ENCODE data around the gene PCDHGB3.
"Not testable (repeated sequence)": the region's sequence is repeated elsewhere in the genome, so short reads cannot be mapped to it uniquely, and the experiment has no call there.

The PCDHGB3 gene

DNA sequence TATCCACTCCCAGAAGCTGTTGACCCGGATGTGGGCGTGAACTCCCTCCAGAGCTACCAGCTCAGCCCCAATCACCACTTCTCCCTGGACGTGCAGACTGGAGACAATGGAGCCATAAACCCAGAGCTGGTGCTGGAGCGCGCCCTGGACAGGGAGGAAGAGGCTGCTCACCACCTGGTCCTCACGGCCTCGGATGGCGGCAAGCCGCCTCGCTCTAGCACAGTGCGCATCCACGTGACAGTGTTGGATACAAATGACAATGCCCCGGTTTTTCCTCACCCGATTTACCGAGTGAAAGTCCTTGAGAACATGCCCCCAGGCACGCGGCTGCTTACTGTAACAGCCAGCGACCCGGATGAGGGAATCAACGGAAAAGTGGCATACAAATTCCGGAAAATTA lies 23.2 kb downstream of the PCDHGB3 start:
- DNase-seq, result no peak

DNA sequence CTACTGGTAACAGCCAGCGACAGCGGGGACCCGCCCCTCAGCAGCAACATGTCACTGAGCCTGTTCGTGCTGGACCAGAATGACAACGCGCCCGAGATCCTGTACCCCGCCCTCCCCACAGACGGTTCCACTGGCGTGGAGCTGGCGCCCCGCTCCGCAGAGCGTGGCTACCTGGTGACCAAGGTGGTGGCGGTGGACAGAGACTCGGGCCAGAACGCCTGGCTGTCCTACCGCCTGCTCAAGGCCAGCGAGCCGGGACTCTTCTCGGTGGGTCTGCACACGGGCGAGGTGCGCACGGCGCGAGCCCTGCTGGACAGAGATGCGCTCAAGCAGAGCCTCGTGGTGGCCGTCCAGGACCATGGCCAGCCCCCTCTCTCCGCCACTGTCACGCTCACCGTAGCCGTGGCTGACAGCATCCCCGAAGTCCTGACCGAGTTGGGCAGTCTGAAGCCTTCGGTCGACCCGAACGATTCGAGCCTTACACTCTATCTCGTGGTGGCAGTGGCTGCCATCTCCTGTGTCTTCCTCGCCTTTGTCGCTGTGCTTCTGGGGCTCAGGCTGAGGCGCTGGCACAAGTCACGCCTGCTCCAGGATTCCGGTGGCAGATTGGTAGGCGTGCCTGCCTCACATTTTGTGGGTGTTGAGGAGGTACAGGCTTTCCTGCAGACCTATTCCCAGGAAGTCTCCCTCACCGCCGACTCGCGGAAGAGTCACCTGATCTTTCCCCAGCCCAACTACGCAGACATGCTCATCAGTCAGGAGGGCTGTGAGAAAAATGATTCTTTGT lies 24.6 kb downstream of the PCDHGB3 start:
- not testable (repeated sequence) for DNase-seq

DNA sequence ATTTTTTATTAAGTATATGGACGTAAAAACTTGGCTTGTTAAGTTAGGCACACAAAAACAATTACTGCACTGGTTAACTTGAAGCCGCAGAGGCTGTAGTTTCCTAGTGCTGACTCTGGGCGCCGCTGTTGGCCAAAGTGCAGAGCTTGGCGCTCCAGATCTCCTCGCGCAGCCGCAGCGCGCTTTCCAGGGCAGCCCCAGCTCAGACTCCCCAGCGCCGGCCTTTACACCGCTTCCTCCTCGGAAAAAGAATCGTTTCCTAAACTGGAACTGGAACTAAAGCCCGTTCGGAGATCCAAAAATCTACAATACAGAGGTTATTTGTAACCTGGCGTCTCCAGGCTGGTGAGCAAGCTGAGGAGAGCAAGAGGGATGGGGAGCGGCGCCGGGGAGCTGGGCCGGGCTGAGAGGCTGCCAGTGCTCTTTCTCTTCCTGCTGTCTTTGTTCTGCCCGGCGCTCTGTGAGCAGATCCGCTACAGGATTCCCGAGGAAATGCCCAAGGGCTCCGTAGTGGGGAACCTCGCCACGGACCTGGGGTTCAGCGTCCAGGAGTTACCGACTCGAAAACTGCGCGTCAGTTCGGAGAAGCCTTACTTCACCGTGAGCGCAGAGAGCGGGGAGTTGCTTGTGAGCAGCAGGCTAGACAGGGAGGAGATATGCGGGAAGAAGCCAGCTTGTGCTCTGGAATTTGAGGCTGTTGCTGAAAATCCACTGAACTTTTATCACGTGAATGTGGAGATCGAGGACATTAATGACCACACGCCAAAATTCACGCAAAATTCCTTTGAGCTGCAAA lies 27.9 kb downstream of the PCDHGB3 start, which contains the start of gene PCDHGB5:
TSS of gene PCDHGB5 (plus strand) at position 192 of the 796 bp plus-strand sequence. CDS start at position 373, 181 bp downstream.
- not testable (repeated sequence) for DNase-seq

DNA sequence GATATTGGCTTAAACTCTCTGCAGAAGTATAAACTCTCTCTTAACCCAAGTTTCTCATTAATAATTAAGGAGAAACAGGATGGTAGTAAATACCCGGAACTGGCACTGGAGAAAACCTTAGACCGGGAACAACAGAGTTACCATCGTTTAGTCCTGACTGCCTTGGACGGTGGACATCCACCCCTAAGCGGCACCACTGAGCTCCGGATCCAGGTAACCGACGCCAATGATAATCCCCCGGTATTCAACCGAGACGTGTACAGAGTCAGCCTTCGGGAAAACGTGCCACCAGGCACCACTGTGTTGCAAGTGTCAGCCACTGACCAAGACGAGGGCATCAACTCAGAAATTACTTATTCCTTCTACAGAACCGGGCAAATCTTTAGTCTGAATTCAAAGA lies 28.6 kb downstream of the PCDHGB3 start:
- no peak for DNase-seq

DNA sequence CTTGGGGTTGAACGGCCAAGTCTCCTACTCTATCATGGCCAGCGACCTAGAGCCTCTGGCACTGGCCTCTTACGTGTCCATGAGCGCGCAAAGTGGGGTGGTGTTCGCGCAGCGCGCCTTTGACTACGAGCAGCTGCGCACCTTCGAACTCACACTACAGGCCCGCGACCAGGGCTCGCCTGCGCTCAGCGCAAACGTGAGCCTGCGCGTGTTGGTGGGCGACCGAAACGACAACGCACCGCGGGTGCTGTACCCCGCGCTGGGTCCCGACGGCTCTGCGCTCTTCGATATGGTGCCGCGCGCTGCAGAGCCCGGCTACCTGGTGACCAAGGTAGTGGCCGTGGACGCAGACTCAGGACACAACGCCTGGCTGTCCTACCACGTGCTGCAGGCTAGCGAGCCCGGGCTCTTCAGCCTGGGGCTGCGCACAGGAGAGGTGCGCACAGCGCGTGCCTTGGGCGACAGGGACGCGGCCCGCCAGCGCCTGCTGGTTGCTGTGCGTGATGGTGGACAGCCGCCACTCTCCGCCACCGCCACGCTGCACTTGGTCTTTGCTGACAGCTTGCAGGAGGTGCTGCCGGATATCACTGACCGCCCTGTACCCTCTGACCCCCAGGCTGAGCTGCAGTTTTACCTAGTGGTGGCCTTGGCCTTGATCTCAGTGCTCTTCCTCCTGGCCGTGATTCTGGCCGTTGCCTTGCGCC lies 29.7 kb downstream of the PCDHGB3 start:
- no peak for DNase-seq

DNA sequence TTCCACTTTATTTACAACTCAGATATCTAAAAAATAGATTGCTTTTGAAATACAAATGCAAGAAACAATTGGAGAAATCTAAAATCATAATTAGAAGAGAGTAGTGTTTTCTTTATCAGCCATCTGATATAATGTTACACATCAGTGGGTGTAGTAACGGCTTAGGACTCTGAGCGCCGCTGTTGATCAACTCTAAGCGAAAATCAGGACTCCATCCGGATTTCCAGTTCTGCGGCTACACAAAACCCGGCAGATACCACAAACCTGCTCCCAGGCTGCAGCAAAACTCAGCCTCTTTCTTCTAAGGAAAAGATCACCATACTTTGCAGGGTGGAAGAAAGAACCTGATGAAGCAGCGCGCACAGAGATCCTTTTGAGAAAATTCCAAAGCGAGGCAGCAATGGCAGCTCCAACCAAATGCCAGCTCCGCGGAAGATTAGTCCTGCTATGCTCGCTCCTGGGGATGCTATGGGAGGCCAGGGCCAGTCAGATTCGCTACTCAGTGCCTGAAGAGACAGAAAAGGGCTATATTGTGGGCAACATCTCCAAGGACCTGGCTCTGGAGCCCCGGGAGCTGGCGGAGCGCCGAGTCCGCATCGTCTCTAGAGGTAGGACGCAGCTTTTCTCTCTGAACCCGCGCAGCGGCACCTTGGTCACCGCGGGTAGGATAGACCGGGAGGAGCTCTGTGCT lies 32.7 kb downstream of the PCDHGB3 start, which contains the start of gene PCDHGA9:
TSS of gene PCDHGA9 (plus strand) at position 226 of the 691 bp plus-strand sequence. CDS start at position 401, 175 bp downstream.
- DNase-seq, result no peak

DNA sequence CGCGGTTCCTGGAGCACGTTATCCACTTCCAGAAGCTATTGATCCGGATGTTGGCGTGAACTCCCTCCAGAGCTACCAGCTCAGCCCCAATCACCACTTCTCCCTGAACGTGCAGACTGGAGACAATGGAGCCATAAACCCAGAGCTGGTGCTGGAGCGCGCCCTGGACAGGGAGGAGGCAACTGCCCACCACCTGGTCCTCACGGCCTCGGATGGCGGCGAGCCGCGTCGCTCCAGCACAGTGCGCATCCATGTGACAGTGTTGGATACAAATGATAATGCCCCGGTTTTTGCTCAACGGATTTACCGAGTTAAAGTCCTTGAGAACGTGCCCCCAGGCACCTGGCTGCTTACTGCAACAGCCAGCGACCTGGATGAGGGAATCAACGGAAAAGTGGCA lies 33.3 kb downstream of the PCDHGB3 start:
- no peak for DNase-seq

DNA sequence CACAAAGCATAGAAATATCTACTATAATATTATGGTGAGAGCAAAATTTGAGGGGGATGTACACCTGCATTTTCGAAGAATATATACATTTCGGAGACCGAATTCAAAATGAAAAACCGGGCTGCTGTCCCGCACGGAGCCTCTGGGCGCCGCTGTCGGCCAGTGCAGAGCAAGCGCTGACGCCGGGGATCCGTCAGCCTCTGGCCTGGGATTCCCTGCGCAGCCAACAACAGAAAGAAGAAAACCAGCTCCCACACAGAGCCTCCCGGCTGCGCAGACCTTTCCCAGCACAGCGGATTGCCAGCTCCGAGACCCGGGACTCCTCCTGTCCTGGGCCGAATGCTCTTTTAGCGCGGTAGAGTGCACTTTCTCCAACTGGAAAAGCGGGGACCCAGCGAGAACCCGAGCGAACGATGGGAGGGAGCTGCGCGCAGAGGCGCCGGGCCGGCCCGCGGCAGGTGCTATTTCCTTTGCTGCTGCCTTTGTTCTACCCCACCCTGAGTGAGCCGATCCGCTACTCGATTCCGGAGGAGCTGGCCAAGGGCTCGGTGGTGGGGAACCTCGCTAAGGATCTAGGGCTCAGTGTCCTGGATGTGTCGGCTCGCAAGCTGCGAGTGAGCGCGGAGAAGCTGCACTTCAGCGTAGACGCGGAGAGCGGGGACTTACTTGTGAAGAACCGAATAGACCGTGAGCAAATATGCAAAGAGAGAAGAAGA lies 37.9 kb downstream of the PCDHGB3 start, which contains the start of gene PCDHGB6:
TSS of gene PCDHGB6 (plus strand) at position 232 of the 716 bp plus-strand sequence. CDS start at position 414, 182 bp downstream.
- not testable (repeated sequence) for DNase-seq

DNA sequence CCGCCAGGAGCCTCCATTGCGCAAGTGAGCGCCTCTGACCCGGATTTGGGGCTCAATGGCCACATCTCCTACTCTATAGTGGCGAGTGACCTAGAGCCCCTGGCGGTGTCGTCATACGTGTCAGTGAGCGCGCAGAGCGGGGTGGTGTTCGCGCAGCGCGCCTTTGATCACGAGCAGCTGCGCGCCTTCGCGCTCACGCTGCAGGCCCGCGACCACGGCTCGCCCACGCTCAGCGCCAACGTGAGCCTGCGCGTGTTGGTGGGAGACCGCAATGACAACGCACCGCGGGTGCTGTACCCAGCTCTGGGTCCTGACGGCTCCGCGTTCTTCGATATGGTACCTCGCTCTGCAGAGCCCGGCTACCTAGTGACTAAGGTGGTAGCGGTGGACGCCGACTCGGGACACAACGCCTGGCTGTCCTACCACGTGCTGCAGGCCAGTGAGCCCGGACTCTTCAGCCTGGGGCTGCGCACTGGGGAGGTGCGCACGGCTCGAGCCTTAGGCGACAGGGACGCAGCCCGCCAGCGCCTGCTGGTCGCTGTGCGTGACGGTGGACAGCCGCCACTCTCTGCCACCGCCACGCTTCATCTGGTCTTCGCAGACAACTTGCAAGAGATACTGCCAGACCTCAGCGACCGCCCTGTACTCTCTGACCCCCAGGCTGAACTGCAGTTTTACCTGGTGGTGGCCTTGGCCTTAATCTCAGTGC lies 39.7 kb downstream of the PCDHGB3 start:
- no peak for DNase-seq

DNA sequence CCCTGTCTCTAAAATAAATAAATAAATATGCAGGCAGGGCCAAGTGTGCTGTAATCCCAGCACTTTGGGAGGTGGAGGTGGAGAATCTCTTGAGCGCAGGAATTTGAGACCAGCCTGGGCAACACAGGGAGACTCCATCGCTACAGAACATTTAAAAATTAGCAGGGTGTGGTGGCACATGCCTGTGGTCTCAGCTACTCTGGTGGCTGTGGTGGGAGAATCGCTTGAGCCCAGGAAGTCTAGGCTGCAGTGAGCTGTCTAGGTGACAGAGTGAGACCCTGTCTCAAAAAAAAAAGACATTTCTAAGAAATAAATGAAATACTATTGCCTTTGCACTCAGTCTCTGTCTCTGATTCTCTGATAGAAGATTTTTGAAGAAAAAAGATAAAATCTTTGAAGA lies 41.5 kb downstream of the PCDHGB3 start:
- DNase-seq, result no peak

DNA sequence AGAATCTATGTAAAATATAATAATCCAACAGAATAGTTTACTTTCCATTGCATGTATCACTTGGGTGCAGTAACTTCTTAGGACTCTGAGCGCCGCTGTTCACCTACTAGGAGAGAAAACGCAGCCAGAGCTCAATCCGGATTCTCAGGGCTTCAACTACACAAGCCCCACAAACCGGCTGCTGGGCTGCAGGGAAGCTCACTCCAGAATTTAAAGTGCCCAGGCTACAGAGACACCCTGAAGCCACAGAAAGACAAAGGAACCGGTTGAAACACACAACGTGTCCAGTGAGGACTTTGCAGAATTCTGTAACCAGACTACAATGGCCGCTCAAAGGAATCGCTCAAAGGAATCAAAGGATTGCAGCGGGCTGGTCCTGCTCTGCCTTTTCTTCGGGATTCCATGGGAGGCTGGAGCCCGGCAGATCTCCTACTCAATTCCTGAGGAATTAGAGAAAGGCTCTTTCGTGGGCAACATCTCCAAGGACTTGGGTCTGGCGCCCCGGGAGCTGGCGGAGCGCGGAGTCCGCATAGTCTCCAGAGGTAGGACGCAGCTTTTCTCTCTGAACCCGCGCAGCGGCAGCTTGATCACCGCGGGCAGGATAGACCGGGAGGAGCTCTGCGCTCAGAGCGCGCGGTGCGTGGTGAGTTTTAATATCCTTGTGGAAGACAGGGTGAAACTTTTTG lies 43.0 kb downstream of the PCDHGB3 start, which contains the start of gene PCDHGA10:
TSS of gene PCDHGA10 (plus strand) at position 134 of the 686 bp plus-strand sequence. CDS start at position 323, 189 bp downstream.
- peak; percentile 33 for DNase-seq

DNA sequence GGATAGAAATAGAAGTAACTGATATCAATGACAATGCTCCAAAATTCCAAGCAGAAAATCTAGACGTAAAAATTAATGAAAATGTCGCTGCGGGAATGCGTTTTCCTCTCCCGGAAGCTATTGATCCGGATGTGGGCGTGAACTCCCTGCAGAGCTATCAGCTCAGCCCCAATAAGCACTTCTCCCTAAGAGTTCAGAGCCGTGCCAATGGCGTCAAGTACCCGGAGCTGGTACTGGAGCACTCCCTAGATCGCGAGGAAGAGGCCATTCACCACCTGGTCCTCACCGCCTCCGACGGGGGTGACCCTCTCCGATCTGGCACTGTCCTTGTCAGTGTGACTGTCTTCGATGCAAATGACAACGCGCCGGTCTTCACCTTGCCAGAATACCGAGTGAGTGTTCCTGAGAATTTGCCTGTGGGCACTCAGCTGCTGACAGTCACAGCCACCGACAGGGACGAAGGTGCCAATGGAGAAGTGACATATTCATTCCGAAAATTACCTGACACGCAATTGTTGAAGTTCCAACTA lies 43.6 kb downstream of the PCDHGB3 start:
- DNase-seq, result no peak

DNA sequence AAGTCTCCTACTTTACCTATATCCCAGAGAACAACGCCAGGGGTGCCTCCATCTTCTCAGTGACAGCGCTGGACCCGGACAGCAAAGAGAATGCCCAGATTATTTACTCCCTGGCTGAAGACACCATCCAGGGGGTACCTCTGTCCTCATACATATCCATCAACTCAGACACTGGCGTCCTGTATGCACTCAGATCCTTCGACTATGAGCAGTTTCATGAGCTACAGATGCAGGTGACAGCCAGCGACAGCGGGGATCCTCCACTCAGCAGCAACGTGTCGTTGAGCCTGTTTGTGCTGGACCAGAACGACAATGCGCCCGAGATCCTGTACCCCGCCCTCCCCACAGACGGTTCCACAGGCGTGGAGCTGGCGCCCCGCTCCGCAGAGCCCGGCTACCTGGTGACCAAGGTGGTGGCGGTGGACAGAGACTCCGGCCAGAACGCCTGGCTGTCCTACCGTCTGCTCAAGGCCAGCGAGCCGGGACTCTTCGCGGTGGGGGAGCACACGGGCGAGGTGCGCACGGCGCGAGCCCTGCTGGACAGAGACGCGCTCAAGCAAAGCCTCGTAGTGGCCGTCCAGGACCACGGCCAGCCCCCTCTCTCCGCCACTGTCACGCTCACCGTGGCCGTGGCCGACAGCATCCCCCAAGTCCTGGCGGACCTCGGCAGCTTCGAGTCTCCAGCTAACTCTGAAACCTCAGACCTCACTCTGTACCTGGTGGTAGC lies 44.7 kb downstream of the PCDHGB3 start:
- DNase-seq, result not testable (repeated sequence)

DNA sequence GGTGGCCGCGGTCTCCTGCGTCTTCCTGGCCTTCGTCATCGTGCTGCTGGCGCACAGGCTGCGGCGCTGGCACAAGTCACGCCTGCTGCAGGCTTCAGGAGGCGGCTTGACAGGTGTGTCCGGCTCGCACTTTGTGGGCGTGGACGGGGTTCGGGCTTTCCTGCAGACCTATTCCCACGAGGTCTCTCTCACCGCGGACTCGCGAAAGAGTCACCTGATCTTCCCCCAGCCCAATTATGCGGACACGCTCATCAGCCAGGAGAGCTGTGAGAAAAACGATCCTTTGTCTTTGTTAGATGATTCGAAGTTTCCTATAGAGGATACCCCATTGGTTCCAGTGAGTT lies 45.2 kb downstream of the PCDHGB3 start:
- DNase-seq, result not testable (repeated sequence)

DNA sequence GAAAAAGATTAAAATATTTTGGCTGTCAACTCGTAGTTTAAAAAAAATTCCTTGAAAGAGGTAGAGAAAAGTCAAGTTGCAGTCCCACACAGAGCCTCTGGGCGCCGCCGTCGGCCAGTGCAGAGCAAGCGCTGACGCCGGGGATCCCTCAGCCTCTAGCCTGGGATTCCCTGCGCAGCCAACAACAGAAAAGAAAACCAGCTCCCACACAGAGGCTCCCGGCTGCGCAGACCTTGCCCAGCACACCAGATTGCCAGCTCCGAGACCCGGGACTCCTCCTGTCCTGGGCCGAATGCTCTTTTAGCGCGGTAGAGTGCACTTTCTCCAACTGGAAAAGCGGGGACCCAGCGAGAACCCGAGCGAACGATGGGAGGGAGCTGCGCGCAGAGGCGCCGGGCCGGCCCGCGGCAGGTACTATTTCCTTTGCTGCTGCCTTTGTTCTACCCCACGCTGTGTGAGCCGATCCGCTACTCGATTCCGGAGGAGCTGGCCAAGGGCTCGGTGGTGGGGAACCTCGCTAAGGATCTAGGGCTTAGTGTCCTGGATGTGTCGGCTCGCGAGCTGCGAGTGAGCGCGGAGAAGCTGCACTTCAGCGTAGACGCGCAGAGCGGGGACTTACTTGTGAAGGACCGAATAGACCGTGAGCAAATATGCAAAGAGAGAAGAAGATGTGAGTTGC lies 47.6 kb downstream of the PCDHGB3 start, which contains the start of gene PCDHGB7:
TSS of gene PCDHGB7 (plus strand) at position 184 of the 679 bp plus-strand sequence. CDS start at position 367, 183 bp downstream.
- DNase-seq, result not testable (repeated sequence)

DNA sequence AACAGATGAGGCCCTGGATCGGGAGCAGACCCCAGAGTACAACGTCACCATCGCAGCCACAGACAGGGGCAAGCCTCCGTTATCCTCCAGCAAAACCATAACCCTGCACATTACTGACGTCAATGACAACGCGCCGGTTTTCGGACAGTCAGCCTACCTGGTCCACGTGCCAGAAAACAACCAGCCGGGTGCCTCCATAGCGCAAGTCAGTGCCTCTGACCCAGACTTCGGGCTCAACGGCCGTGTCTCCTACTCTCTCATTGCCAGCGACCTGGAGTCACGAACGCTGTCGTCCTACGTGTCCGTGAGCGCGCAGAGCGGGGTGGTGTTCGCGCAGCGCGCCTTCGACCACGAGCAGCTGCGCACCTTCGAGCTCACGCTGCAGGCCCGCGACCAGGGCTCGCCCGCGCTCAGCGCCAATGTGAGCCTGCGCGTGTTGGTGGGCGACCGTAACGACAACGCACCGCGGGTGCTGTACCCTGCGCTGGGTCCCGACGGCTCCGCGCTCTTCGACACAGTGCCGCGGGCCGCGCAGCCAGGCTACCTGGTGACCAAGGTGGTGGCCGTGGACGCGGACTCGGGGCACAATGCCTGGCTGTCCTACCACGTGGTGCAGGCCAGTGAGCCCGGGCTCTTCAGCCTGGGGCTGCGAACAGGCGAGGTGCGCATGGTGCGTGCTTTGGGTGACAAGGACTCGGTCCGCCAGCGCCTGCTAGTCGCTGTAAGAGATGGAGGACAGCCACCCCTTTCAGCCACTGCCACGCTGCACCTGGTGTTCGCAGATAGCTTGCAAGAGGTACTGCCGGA lies 49.2 kb downstream of the PCDHGB3 start:
- DNase-seq, result no peak

DNA sequence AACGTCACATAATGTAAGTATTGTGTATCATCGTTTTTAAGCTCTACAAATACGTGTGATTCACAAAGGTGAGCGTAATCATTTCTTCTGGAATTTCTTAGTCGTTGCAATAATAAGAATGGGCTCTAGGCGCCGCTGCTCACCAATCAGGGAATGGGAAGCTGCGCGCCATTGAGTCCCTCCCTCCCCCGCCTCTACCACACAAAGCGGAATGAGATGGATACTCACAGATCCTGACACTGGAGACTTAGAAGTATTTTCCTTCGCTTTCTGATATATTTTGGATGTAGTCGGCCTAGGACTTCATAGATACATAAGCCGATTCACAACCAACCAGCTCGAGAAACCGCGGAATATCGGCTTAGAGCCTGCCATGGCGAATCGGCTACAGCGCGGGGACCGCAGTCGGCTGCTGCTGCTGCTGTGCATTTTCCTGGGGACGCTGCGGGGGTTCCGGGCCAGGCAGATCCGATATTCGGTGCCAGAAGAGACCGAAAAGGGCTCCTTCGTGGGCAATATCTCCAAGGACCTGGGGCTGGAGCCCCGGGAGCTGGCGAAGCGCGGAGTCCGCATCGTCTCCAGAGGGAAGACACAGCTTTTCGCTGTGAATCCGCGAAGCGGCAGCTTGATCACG lies 50.9 kb downstream of the PCDHGB3 start, which contains the start of gene PCDHGA11:
TSS of gene PCDHGA11 (plus strand) at position 197 of the 634 bp plus-strand sequence. CDS start at position 374, 177 bp downstream.
- no peak for DNase-seq
